NCI-H82 (cell line): ENCODE results near the gene FAM168B.

Experiments used
- DNase-seq: peaks from one replicate; lab custom pipeline; 2025; lab: John Stamatoyannopoulos, UW

FAM168B gene

DNA sequence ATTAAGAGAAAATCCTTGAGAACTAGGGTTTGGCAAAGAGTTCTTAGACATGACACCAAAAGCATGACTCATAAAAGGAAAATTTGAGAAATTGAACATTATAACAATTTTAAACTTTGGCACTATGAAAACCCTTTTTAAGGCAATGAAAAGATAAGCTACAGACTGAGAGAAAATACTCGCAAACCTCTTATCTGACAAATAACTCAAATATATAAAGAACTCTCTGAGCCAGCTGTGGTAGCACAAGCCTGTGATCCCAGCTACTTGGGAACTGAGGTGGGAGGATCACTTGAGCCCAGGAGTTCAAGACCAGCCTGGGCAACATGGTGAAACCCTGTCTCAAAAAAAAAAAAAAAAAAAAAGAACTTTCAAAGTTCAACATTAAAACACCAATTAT, 70.5 kb downstream of the FAM168B start:
- no peak for DNase-seq

DNA sequence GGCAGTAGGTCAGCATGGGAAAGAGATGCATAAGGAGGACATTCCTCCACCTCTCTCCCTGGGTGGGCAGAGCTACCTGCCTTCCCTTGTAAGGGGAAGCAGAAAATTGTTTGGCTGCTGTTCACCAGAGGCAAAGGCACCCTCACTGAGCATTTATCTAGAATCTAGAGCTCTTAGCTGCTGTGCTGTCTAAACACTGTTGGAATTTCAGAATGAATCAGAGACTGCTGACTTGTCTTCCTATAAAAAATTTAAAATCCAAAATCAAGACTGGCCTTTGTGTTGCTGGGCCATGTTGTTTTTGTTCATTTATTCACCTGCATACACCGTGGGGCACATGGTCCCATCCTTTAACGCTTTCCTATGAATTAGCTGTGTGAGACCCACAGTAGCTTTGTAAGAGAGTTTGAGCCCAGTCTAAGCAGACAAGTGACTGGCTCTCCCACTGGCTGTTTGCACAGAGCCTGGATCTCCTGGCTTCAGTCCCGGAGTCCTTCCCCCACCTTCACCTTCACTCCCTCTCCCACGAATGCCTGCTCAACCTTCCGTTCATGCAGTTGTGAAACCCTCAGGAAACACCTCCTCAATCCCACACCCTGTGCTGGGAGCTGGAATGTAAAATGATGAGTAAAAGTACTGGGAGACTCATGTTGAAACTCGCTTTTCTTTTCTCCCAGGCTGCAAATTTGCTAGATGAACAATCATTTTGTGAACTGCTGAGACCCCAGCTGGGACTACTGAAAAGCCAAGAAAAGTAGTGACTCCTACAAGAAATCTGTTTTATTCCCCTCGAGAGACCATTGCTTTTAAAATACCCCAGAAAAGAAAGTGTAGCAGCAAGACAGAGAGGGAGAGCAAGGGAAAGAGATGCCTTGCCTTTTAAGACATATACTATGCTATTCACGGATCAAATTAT, 76.2 kb downstream of the FAM168B start:
- DNase-seq: no peak

DNA sequence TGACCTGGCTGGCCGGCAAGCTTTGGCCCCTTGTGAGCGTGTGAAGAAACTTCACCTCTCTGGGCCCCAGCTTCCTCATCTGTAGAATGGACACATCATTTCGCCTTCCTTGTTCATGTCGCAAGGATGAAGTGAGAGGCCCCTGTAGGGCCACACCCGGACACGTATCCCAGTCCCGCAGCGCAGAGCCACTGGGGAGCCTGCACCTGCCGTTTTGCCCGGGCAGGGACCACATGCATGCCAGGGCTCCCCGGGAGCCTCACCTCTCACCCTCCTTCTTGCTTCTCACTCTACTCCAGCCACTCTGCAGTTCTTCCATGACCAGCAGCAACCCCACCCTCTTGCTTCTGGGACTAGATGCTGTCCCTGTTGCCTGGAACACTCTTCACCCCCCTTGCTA, 77.5 kb downstream of the FAM168B start:
- no peak for DNase-seq

DNA sequence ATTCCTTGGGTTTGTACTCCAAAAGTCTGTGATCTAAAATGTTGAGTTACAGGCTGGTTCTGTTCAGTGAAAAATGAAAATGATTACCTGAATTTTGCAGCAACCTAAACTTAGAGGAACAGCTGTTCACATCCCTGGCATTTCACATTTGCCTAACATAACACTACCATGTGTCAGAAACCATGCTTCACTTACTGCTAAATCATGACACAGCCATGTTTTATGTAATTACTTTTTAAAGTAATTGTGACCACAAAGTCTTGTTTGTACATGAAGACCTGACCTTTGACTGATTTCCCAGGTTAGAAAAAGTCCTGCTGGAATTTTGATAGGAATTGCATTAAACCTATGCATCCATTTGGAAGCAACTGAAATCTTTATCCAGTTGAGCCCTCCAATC, 79.1 kb downstream of the FAM168B start:
- DNase-seq: no peak

DNA sequence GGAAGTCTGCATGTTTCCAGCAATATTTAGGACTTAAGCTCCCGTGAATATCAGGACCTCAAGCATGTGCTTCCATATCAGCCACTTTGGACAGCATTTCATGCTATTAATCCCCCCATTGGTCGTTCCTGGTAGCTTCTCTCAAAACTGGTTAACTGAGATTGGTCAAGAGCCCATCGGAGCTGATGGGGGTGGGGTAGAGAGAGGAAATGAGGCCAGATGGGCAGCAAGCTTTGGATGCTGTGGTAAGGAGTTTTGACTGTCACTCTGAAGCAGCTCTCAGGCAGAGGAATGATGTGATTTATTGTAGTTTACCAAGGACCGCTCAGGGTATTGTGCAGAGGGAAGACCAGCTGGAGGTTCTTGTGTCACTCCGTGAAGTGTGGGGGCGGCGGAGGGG, 81.8 kb downstream of the FAM168B start:
- peak; percentile 83 for DNase-seq

DNA sequence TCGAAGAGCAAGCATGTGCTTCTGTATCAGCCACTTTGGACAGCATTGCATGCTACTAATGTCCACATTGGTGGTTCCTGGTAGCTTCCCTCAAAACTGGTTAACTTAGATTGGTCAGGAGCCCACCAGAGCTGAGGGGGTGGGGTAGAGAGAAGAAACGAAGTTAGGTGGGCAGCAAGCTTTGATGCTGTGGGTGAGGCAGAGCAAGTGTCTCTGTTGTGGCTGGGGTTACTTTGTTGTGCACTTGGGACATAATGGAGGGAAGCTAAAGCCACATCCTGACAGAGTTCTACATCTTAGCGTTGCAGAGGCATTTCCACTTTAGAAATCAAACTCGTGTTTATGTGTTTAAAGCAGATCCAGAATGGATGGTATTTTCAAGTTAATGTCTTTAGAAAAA, 82.7 kb downstream of the FAM168B start:
- no peak for DNase-seq

DNA sequence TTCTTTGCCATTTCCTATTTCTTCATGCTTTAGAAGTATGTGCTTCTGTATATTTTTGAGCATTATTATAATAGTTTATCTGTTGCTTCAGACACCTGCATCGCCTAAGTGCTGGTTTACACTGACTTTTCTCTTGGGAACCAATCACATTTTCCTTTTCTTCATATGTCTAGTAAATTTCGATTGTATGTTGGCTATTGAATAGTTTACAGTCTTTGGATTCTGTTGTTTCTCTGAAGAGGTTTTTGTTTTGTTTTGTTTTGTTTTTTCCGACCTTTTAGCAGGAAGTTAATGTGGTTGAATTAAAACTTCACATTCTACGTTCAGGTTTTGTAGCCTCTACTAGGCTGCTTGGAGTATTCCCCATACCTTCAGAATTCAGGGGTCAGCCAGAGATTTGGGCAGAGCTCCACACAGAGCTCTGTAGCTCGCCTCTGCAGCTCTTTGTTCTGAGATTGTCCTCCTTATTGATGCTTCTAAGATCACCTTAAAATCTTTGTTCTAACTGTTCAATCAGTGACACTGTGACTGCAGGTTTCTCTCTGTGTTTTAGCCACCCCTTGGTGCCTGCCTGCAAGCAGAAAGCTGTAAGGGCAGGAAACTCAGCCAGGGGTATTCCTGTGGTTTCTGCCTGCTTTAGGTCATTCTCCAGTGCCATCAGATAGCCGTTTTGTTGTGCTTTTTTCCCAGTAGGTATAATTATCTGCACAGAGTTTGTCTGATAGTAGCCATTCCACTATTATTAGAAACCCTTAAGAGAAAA, 83.4 kb downstream of the FAM168B start:
- DNase-seq: no peak

DNA sequence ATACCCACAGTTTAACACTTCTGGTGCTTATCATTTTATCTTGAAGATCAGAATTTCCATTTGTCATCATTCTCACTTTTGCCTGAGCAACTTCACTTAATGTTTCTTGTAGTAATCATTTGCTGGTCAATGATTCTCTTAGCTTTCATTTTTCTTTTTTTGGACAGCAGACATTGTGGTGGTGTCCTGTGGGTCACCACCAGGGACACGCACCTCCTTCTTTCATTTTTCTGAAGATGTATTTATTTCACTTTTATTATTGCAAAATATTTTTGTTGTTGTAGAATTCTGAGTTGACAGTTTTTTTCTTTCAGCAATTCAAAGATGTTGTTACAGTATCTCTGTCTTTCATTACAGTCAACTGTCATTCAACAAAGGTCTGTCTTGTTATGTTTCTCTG, 84.3 kb downstream of the FAM168B start:
- DNase-seq: no peak

DNA sequence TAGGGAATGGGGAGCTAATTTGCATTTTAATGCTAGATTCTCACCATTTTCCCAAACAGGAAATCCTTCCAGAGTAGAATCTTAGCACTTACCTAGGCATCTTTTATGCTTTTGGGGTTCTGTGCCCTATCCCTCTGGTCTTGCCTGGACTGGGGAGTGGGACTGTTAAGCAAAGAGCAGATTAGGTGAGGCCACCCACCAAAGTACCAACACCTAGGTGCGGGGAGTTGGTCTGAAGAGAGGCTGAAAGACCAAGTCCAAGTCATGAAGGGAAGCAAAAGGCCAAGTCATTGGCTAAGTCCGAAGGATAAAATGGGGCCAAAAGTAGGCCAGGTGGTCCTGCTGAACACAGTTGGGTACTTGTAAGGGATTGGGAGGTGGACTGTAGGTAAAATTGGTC, 86.7 kb downstream of the FAM168B start:
- DNase-seq: no peak

DNA sequence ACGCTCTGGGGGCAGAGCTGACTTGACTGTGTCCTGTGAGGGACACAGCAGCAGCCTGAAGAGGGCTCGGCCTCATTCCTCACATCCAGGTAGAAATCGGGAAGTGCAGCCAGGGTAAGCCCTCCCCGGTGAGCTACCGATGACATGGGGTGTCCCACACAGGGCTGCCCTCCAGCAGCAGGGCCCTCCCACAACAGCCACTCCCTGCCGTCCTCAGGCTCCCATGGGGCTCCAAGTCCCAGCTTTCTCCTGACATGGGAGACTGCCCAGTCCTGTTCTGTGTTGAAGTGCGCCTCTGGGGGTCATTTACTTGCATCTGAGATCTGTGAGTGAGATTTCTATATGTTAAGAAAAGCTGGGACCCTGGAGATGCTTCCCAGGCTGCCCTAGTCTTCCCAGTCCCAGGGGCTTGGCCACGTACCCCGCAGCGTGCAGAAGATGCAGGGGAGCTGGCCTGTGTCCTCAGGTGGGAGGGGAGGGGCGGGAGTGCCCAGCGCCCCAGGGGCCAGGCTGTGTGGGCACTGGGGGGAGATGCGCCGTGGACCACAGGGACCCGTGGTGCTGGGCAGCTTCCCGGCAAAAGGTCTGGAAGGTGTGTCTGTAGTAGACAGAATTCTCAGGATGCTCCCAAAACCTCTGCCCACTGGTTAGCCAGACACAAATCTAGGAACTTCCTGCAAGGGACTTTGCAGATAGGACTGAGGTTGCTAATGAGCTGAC, 87.9 kb downstream of the FAM168B start:
- no peak for DNase-seq

DNA sequence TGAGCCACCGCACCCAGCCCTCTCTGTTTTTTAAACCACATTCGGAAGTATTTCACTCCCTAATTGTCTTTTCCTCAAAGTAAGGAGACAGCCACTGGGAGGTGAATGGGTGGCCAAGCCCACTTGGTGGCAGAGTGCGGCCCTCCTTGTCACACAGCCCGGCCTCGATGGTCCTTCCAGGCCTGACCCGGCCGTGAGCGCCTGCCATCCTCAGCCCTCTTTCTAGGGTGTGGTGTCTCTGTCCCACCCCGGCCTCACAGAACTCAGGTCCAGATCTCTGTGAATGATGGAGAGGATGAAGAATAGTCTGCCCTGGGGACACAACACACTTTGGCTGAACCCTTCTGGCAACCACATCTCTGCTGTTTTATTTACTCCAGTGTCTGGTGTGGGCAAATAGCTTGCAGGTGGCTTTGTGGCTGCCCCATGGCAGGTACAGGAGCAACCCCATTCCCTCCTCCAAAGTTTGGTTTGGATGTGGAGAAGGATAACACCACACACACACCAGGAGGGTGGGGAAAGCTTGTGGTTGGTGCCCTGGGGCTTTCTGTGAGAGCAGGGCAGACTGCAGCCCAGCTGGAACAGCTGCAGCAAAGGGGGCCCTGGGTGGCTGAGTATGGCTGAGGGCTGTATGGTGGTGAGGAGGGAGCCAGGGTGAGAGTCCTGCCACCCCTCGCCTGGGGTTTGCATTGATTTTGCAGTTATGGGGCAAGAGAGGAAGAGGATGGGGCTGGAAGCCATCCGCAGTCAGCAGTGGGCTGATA, 88.6 kb downstream of the FAM168B start:
- no peak for DNase-seq

DNA sequence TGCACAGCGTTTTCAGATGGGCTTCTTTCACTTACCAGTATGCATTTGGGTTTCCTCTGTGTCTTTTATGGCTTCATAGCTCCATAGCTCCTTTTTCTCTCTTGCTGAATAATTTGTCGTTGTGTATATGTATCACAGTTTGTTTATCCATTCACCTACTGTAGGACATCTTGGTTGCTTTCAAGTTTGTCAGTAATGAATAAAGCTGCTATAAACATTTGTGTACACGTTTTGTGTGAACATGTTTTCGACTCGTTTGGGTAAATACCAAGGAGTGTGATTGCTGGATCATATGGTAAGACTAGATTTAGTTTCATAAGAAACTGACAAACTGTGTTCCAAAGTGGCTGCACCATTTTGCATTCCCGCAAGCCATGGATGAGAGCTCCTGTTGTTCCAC, 94.7 kb downstream of the FAM168B start:
- no peak for DNase-seq
